OCI-LY3 (cell line): ENCODE results near the gene DUOXA1.
"Not testable (repeated sequence)": the region's sequence is repeated elsewhere in the genome, so short reads cannot be mapped to it uniquely, and the experiment has no call there.

Experiments used
- EZH2phosphoT487 ChIP-seq: fragments of 200-600 bp; shearing (Covaris generic); IDR thresholded peaks from 2 replicates; pipeline ENCODE4 v1.6.1; 2018; ENCODE audit warnings: antibody characterized with exemption, mixed run types, low read depth
- TF ChIP-seq, protein P1 (sequence below): fragments of 200-600, 300-600 bp; sonication (generic); IDR thresholded peaks from 2 replicates; pipeline ENCODE4 v1.5.1; 2014; ENCODE audit warnings: antibody characterized with exemption, low read length, low read depth

DNA sequence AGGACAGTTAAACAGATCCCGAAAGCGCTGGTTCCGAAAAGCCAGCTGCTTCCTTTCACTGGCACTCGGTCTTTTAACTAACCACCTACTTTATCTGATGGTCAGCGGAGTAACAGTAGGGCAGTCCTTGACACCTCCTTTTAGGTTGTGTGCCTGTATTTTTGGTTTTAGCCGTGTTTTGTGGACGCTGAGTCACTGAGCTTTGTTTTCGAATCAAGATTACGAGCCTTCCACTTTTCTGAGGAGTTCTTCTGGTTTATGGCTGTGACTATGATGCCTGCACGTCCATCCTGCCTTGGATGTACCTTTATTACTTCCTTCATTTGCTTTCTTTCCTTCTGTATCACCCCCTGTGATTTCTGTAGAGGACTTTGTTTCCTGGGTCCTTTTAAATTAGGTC is 47.3 kb downstream of the DUOXA1 start:
- TF ChIP-seq, protein P1, sequence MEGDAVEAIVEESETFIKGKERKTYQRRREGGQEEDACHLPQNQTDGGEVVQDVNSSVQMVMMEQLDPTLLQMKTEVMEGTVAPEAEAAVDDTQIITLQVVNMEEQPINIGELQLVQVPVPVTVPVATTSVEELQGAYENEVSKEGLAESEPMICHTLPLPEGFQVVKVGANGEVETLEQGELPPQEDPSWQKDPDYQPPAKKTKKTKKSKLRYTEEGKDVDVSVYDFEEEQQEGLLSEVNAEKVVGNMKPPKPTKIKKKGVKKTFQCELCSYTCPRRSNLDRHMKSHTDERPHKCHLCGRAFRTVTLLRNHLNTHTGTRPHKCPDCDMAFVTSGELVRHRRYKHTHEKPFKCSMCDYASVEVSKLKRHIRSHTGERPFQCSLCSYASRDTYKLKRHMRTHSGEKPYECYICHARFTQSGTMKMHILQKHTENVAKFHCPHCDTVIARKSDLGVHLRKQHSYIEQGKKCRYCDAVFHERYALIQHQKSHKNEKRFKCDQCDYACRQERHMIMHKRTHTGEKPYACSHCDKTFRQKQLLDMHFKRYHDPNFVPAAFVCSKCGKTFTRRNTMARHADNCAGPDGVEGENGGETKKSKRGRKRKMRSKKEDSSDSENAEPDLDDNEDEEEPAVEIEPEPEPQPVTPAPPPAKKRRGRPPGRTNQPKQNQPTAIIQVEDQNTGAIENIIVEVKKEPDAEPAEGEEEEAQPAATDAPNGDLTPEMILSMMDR = not testable (repeated sequence)
- not testable (repeated sequence) for TF ChIP-seq EZH2phosphoT487
